GM18870 (cell line): ENCODE results near the gene MAVS.

ENCODE experiments used
- ATAC-seq: cut with Tn5 transposase; IDR thresholded peaks from one replicate; pipeline ENCODE4 v1.9.1; 2021; ENCODE audit warnings: moderate library complexity; ENCODE audit not compliant: unreplicated experiment

MAVS gene

GRCh38 chr20:3846740-3847428 is at the start of gene MAVS:
TSS of gene MAVS (plus strand) at chr20:3846834. CDS start at chr20:3854625, 7,791 bp downstream.
- peak; percentile 46 for ATAC-seq

- ATAC-seq = no peak
Observed at GRCh38 chr20:3797226-3797545, 49.4 kb upstream of the MAVS start.

- no peak for ATAC-seq
Observed at GRCh38 chr20:3797592-3798372, 48.9 kb upstream of the MAVS start.

- no peak for ATAC-seq
Observed at GRCh38 chr20:3798373-3798768, 48.3 kb upstream of the MAVS start.

DNA sequence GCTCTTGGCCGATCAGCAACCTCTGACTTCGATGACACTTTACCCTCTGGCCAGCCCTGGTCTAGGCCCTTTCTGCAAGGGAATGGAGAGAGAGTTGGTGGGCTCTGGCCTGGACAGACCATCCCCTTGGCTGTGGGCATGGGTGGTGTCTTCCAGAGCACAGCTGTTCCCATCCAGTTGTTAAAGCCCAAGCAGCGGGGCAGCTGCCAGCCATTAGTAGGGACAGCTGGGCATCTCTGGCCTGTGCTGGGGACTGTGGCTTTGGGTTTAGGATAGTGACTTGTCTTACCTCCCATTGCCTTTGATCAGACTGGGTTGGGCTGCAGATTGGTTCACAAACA is 47.8 kb upstream of the MAVS start:
- ATAC-seq = no peak

GRCh38 chr20:3800256-3800877 is 46.3 kb upstream of the MAVS start:
- no peak for ATAC-seq

DNA sequence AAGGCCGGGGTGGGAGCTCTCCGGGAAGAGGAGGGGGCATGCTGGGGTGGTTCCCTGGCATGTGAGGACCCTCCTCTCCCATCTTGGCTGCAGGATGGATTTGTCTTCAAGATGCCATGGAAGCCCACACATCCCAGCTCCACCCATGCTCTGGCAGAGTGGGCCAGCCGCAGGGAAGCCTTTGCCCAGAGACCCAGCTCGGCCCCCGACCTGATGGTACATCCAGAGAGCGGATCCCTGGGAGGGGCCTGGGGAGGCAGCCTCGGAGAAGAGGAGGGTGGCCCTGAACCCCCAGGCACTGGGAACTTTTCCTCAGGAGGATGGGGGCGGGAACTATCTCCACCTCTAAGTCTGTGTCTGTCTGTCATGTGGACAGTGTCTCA is 45.8 kb upstream of the MAVS start:
- ATAC-seq = no peak

DNA sequence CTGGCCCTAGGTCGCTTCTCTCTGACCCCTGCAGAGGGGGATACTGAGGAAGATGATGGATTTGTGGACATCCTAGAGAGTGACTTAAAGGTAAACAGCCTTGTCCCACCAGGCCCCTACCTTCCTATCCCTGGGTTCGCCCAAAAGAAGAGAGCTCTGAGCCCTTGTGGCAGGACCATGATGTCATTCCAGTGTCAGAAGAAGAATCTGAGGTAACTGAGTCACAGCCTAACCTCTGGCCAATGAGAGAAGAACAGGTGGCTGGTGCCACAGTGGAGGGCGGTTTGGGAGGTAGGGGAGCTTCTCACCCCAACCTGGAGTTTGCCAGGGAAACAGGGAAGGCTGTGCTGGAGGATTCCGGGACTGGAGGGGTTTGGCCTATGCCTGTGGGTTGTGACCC is 45.3 kb upstream of the MAVS start:
- ATAC-seq = no peak

DNA sequence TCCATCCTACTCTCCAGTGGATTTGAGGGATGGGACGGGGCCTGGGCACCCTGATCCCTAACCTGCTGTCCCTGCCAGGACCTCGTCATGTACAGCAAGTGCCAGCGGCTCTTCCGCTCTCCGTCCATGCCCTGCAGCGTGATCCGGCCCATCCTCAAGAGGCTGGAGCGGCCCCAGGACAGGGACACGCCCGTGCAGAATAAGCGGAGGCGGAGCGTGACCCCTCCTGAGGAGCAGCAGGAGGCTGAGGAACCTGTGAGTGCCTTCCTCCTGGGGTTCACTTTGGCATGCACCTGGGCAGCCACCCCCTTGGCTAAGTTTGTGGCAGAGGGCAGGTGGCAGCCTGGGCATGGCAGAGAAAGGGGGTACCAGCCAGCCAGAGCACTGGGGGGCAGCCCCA is 44.8 kb upstream of the MAVS start:
- ATAC-seq = no peak

GRCh38 chr20:3802524-3803239 is 44.0 kb upstream of the MAVS start:
- no peak for ATAC-seq

- ATAC-seq = no peak
Observed at GRCh38 chr20:3803289-3803688, 43.3 kb upstream of the MAVS start.

- no peak for ATAC-seq
Observed at GRCh38 chr20:3803854-3804253, 42.8 kb upstream of the MAVS start.

DNA sequence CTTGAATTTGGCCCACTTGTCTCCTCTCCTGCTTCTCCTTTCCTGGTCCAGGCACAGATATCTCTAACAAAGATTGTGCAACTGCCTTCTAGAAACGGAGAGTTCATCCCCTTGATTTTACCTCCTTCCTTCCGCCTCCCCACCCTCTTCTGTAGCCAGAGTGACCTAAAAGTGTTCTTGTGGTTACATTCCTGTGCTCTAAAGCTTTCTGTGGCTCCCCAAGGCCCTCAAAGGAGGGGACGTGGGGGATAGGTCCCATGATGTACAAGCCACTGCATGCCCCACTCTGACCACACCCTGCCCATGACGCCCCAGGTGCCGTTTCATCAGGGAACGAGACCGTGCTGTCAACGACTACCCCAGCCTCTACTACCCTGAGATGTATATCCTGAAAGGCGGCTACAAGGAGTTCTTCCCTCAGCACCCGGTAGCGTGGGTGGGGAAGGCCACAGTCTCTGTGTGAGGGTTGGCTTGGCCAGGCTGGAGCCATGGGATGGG is 42.3 kb upstream of the MAVS start:
- no peak for ATAC-seq

- ATAC-seq = no peak
Observed at GRCh38 chr20:3804781-3805180, 41.9 kb upstream of the MAVS start.

DNA sequence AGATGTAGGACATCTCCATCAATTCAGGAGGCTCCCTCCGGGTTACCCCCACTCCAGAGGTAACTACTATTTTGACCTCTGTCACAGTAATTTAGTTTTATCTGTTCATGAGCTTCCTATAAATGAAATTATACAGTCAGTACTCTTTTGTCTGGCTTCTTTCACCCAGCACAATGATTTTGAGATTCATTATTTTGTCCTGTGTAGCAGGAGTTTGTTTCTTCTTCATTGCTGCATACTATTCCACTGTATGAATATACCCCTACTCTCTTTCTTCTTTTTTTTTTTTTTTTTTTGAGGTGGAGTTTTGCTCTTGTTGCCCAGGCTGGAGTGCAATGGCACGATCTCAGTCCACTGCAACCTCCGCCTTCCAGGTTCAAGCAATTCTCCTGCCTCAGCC is 38.1 kb upstream of the MAVS start:
- ATAC-seq = no peak

- no peak for ATAC-seq
Observed at GRCh38 chr20:3811467-3812258, 35.0 kb upstream of the MAVS start.

DNA sequence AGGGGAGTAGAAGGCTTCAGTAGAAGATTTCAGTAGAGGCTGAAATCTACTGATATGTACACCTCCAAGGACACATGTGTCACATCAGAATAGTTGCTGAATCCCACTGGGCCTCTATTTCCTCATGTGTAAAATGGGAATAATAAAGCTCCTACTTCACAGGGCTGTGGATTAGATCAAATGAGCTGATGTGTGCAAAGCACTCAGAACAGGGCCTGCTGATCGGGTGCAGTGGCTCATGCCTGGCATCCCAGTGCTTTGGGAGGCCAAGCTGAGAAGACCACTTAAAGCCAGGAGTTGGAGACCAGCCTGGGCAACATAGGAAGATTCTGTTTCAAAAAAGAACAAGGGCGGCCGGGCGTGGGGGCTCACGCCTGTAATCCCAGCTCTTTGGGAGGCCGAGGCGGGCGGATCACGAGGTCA is 34.4 kb upstream of the MAVS start:
- ATAC-seq = no peak

- no peak for ATAC-seq
Observed at GRCh38 chr20:3812975-3813847, 33.4 kb upstream of the MAVS start.

DNA sequence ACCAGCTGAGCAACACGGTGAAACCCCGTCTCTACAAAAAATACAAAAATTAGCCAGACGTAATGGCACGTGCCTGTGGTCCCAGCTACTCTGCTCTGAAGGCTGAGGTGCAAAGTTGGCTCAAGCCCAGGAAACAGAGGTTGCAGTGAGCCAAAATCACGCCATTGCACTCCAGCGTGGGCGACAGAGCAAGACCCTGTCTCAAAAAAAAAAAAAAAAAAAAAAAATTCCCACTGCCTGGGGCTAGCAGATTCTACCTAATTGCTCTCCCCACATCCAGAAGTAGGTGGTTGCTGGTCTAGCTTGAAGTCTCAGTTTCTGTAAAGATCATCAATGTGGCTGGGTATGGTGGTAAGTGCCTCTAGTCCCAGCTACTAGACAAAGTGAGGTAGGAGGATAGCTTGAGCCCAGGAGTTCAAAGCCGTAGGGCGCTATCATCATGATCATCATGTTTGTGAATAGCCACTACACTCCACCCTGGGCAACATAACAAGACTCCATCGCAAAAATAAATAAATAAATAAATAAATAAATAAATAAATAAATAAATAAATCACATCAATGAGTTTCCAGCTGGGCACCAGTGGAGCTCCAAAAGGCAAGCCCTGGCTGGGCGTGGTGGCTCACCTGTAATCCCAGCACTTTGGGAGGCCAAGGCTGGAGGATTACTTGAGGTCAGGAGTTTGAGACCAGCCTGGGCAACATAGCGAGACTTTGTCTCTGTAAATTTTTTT is 32.6 kb upstream of the MAVS start:
- no peak for ATAC-seq
